NCI-H2107 treated with DMSO at 0.1 percent for 48 hours (cell line): ENCODE measurements around the gene JPH2.
"Not testable (repeated sequence)": the region's sequence is repeated elsewhere in the genome, so short reads cannot be mapped to it uniquely, and the experiment has no call there.

Source experiments
- DNase-seq: peaks from one replicate; lab custom pipeline; 2025; ENCODE audit not compliant: unreplicated experiment; lab: John Stamatoyannopoulos, UW

JPH2 gene

GRCh38 chr20:44187054-44187771 lies at the start of gene JPH2:
TSS of gene JPH2 (minus strand) at chr20:44187188. CDS start at chr20:44186705, 483 bp downstream.
- no peak for DNase-seq

GRCh38 chr20:44235702-44236101 lies 48.7 kb upstream of the JPH2 start:
- no peak for DNase-seq

GRCh38 chr20:44234566-44235317 lies 47.8 kb upstream of the JPH2 start:
- DNase-seq = no peak

GRCh38 chr20:44233436-44234016 lies 46.5 kb upstream of the JPH2 start:
- no peak for DNase-seq

GRCh38 chr20:44232469-44232856 lies 45.5 kb upstream of the JPH2 start:
- DNase-seq = not testable (repeated sequence)

GRCh38 chr20:44231713-44232468 lies 44.9 kb upstream of the JPH2 start:
- DNase-seq = no peak

- DNase-seq = no peak
These were observed 44.2 kb upstream of the JPH2 start for GRCh38 chr20:44231193-44231592.

GRCh38 chr20:44228465-44229258 lies 41.7 kb upstream of the JPH2 start:
- no peak for DNase-seq

GRCh38 chr20:44224637-44225036 lies 37.6 kb upstream of the JPH2 start:
- DNase-seq = no peak

- DNase-seq = no peak
These were observed 36.7 kb upstream of the JPH2 start for GRCh38 chr20:44223721-44224120.

GRCh38 chr20:44222633-44223368 lies 35.8 kb upstream of the JPH2 start:
- DNase-seq = no peak

- DNase-seq = no peak
These were observed 35.0 kb upstream of the JPH2 start for GRCh38 chr20:44222027-44222426.

GRCh38 chr20:44221368-44221954 lies 34.5 kb upstream of the JPH2 start:
- no peak for DNase-seq

- DNase-seq = no peak
These were observed 32.8 kb upstream of the JPH2 start for GRCh38 chr20:44219791-44220190.

GRCh38 chr20:44219170-44219730 lies 32.3 kb upstream of the JPH2 start:
- DNase-seq = no peak

- DNase-seq = no peak
These were observed 31.5 kb upstream of the JPH2 start for GRCh38 chr20:44218446-44218845.

- peak; percentile 15 for DNase-seq
These were observed 30.5 kb upstream of the JPH2 start for GRCh38 chr20:44217342-44218092.

- DNase-seq = peak; percentile 2
These were observed 28.1 kb upstream of the JPH2 start for GRCh38 chr20:44215125-44215524.
